GM12878 (cell line): ENCODE results near the gene HTD2. TPM values are rescaled to one million over a fixed set of nuclear protein-coding genes. Genes with fewer than 3 reads are reported as not detected.

Experiments used
- BCL11A ChIP-seq: IDR thresholded peaks from 2 replicates; pipeline ENCODE4 v1.6.1; 2011; ENCODE audit warnings: low read depth, low read length
- EP300 ChIP-seq, 2 experiments: fragments of 150-350 bp in 1 of 2; IDR thresholded peaks; 2 replicates each; pipeline ENCODE4 v1.6.1; 2011 to 2012; ENCODE audit warnings: low read depth in 2 of 2, low read length in 2 of 2, borderline replicate concordance in 1 of 2, improper control_type of control experiment in 1 of 2, inconsistent platforms in 1 of 2; ENCODE audit not compliant: control insufficient read depth in 1 of 2
- GABPA ChIP-seq: IDR thresholded peaks from 2 replicates; pipeline ENCODE4 v1.6.1; 2014; ENCODE audit warnings: antibody characterized with exemption, low read depth, mild to moderate bottlenecking, inconsistent platforms
- YBX1 ChIP-seq: fragments of 450-650 bp; IDR thresholded peaks from 2 replicates; pipeline ENCODE4 v1.6.1; 2016; ENCODE audit warnings: antibody characterized with exemption
- ZSCAN29 ChIP-seq: fragments of 450-650 bp; IDR thresholded peaks from 2 replicates; pipeline ENCODE4 v1.6.1; 2017; ENCODE audit warnings: mild to moderate bottlenecking, moderate library complexity
- polyA plus RNA-seq, 11 experiments: library from polyadenylated mRNA; depleted of rRNA in 4 of 11; unstranded in 6 of 11; stranded (reverse) in 5 of 11; fragments of >200 nt; fragmentation: Nextera tagmentation in 4 of 11; fragmentation: Illumina TruSeq in 1 of 11; extraction: Ambion mirVana in 4 of 11; extraction: Trizol in 1 of 11; gene quantifications; 1 replicate in 1 of 11; 2 replicates in 10 of 11; pipeline versions ENCODE4 v1.2.1 to v1.2.3, GENCODE V29; 2011 to 2016; ENCODE audit warnings: inconsistent platforms in 2 of 11, missing spikeins in 2 of 11, low read depth in 1 of 11
- total RNA-seq, 4 experiments: library from RNA; depleted of rRNA in 3 of 4; stranded (reverse); fragments of >200 nt in 3 of 4; fragmentation: Illumina TruSeq in 1 of 4; extraction: Trizol in 1 of 4; gene quantifications; 2 replicates each; pipeline versions ENCODE4 v1.2.1 to v1.2.3, GENCODE V29; 2013 to 2021
- TF ChIP-seq, protein P1 (sequence below): fragments of 450-650 bp; IDR thresholded peaks from 2 replicates; pipeline ENCODE4 v1.6.1; 2017; ENCODE audit warnings: mild to moderate bottlenecking, low read depth, inconsistent platforms; ENCODE audit not compliant: poor library complexity, severe bottlenecking
- TF ChIP-seq, protein P2 (sequence below): IDR thresholded peaks from 2 replicates; pipeline ENCODE4 v1.6.1; 2012; ENCODE audit warnings: mild to moderate bottlenecking, low read depth, low read length

Gene HTD2
- total and polyA plus RNA-seq, 10 of the 15 experiments (the other 5 are each of a cell fraction or from before 2014, with no cell fraction given), result 5.9 to 24.7 (median 9.5) TPM

GRCh38 chr3:58358808-58359207 lies 52.5 kb downstream of the HTD2 start (continued):
- TF ChIP-seq, protein P1, sequence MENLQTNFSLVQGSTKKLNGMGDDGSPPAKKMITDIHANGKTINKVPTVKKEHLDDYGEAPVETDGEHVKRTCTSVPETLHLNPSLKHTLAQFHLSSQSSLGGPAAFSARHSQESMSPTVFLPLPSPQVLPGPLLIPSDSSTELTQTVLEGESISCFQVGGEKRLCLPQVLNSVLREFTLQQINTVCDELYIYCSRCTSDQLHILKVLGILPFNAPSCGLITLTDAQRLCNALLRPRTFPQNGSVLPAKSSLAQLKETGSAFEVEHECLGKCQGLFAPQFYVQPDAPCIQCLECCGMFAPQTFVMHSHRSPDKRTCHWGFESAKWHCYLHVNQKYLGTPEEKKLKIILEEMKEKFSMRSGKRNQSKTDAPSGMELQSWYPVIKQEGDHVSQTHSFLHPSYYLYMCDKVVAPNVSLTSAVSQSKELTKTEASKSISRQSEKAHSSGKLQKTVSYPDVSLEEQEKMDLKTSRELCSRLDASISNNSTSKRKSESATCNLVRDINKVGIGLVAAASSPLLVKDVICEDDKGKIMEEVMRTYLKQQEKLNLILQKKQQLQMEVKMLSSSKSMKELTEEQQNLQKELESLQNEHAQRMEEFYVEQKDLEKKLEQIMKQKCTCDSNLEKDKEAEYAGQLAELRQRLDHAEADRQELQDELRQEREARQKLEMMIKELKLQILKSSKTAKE, result no peak
- TF ChIP-seq YBX1 (no peak), GABPA (no peak), EP300 (IDR thresholded peaks at IDR 0.05; ENCODE audit: borderline replicate concordance in 1 of 2, control insufficient read depth in 1 of 2, low read depth in 2 of 2, low read length in 2 of 2) (no peak), ZSCAN29 (no peak), BCL11A (no peak)
- TF ChIP-seq, protein P2, sequence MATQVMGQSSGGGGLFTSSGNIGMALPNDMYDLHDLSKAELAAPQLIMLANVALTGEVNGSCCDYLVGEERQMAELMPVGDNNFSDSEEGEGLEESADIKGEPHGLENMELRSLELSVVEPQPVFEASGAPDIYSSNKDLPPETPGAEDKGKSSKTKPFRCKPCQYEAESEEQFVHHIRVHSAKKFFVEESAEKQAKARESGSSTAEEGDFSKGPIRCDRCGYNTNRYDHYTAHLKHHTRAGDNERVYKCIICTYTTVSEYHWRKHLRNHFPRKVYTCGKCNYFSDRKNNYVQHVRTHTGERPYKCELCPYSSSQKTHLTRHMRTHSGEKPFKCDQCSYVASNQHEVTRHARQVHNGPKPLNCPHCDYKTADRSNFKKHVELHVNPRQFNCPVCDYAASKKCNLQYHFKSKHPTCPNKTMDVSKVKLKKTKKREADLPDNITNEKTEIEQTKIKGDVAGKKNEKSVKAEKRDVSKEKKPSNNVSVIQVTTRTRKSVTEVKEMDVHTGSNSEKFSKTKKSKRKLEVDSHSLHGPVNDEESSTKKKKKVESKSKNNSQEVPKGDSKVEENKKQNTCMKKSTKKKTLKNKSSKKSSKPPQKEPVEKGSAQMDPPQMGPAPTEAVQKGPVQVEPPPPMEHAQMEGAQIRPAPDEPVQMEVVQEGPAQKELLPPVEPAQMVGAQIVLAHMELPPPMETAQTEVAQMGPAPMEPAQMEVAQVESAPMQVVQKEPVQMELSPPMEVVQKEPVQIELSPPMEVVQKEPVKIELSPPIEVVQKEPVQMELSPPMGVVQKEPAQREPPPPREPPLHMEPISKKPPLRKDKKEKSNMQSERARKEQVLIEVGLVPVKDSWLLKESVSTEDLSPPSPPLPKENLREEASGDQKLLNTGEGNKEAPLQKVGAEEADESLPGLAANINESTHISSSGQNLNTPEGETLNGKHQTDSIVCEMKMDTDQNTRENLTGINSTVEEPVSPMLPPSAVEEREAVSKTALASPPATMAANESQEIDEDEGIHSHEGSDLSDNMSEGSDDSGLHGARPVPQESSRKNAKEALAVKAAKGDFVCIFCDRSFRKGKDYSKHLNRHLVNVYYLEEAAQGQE, result no peak
